ENCODE measurements around the gene FRS3. TPM values are rescaled to one million over a fixed set of nuclear protein-coding genes. Genes with fewer than 3 reads are reported as not detected.

Gene FRS3, protein sequence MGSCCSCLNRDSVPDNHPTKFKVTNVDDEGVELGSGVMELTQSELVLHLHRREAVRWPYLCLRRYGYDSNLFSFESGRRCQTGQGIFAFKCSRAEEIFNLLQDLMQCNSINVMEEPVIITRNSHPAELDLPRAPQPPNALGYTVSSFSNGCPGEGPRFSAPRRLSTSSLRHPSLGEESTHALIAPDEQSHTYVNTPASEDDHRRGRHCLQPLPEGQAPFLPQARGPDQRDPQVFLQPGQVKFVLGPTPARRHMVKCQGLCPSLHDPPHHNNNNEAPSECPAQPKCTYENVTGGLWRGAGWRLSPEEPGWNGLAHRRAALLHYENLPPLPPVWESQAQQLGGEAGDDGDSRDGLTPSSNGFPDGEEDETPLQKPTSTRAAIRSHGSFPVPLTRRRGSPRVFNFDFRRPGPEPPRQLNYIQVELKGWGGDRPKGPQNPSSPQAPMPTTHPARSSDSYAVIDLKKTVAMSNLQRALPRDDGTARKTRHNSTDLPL
- 1 to 10 TPM; 1.9 to 3.9 (median 3.7) TPM for total RNA-seq

DNA sequence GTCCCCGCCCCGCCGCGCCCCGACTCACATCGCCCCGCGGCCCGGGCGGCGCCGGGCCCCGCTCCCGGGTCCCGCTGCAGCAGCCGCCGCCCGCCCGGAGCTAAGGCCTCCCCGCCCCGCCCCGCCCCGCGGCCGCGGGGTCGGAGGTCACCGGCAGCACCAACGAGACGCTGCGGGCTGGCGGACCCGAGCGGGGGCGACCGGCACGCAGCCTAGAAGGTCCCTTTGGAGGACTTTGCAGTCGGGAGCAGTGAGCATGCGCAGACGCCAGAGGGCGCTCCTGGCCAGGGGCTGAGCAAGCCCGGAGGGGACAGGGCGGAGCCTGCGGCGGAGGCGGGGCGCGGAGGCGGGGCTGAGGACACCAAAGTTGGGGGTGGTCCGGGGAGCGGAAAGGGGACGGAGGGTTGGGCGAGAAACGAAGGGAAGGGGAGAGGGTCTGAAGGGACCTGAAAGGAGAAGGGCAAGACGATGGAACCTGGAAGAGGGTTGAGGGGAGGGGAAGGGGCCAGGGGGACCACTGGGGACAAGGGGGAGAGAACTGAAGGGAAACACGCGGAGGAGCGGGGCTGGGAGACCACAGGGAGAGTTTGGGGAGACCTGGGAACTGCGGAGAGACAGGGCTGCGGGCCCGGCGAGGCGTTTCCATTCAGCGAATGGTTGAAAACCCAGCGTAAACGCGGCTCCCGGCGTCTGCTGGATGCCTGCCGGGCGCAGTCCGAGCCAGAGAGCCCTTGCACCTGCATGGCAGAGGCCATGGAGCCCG, at the start of gene FRS3:
Gene FRS3, minus strand, starts transcription at position 113 of the 763 bp plus-strand sequence. CDS start 2,913 bp downstream, outside the sequence.
- peak; percentile 99 for DNase-seq (ENCODE audit: low spot score in 2 of 2)
- H3K27ac ChIP-seq: peak within 1 kb of the TSS; percentile 74
- TF ChIP-seq POLR2AphosphoS5 (IDR thresholded peaks at IDR 0.05) (peak in 2 of 3 donors; percentile 39 to 46), EP300 (IDR thresholded peaks at IDR 0.05) (no peak), POLR2A (IDR thresholded peaks at IDR 0.05) (peak in 1 of 2 donors; percentile 22)
- TF ChIP-seq, protein P1, sequence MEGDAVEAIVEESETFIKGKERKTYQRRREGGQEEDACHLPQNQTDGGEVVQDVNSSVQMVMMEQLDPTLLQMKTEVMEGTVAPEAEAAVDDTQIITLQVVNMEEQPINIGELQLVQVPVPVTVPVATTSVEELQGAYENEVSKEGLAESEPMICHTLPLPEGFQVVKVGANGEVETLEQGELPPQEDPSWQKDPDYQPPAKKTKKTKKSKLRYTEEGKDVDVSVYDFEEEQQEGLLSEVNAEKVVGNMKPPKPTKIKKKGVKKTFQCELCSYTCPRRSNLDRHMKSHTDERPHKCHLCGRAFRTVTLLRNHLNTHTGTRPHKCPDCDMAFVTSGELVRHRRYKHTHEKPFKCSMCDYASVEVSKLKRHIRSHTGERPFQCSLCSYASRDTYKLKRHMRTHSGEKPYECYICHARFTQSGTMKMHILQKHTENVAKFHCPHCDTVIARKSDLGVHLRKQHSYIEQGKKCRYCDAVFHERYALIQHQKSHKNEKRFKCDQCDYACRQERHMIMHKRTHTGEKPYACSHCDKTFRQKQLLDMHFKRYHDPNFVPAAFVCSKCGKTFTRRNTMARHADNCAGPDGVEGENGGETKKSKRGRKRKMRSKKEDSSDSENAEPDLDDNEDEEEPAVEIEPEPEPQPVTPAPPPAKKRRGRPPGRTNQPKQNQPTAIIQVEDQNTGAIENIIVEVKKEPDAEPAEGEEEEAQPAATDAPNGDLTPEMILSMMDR (IDR thresholded peaks at IDR 0.05): peak; percentile 83 to 93
- peaks cover 44% of the 10 kb centered on the region for H3K4me1 ChIP-seq
- H3K9me3 ChIP-seq: no peaks in the 10 kb centered on the region
- H3K27me3 ChIP-seq: no peaks in the 10 kb centered on the region
- peak within 1 kb of the TSS; percentile 89 for H3K4me3 ChIP-seq
- H3K36me3 ChIP-seq: peaks cover 15% of the 10 kb centered on the region
- WGBS: 2% methylated on average over 36 of the region's 73 CpGs

DNA sequence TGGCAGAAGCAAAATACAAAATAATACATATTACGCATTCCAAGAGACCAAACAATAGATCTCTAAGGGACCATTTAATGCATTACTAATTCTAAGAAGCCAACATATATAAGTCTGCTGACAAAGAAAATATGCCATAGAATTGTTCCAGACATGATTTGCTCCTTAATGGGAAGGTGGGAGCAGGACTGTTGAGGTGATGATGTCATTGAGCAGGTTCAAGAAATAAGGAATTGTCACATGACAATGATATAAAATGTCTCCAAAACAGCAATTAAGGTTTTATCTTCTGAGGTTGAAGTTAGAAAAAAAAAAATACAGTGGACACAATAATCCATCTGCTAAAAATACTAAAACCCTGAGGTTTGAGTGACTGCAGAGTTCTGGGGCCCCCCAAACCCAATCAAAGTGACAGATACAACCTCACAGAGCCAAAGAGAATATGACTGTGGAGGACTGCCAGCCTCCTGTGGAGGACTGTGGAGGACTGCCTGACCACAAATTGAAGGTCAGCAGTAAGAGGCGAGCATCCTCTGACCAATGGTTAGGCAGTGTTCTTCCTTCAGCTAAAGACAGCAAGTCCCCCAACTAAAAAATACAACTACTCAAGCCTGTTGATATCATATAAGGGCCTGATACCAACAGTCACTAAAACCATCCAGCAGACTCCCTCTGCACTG, 46.8 kb upstream of the FRS3 start:
- H3K27me3 ChIP-seq: no peaks in the 10 kb centered on the region
- H3K4me1 ChIP-seq: no peaks in the 10 kb centered on the region
- TF ChIP-seq EP300 (IDR thresholded peaks at IDR 0.05) (no peak), POLR2AphosphoS5 (IDR thresholded peaks at IDR 0.05) (no peak), POLR2A (IDR thresholded peaks at IDR 0.05) (no peak)
- TF ChIP-seq, protein P1 (IDR thresholded peaks at IDR 0.05): no peak
- H3K9me3 ChIP-seq: no peaks in the 10 kb centered on the region
- H3K27ac ChIP-seq: no peak overlapping the region
- no peak for DNase-seq (ENCODE audit: low spot score in 2 of 2)
- H3K4me3 ChIP-seq: no peak overlapping the region
- no peaks in the 10 kb centered on the region for H3K36me3 ChIP-seq
- 94% methylated on average over 2 of the region's 2 CpGs for WGBS

DNA sequence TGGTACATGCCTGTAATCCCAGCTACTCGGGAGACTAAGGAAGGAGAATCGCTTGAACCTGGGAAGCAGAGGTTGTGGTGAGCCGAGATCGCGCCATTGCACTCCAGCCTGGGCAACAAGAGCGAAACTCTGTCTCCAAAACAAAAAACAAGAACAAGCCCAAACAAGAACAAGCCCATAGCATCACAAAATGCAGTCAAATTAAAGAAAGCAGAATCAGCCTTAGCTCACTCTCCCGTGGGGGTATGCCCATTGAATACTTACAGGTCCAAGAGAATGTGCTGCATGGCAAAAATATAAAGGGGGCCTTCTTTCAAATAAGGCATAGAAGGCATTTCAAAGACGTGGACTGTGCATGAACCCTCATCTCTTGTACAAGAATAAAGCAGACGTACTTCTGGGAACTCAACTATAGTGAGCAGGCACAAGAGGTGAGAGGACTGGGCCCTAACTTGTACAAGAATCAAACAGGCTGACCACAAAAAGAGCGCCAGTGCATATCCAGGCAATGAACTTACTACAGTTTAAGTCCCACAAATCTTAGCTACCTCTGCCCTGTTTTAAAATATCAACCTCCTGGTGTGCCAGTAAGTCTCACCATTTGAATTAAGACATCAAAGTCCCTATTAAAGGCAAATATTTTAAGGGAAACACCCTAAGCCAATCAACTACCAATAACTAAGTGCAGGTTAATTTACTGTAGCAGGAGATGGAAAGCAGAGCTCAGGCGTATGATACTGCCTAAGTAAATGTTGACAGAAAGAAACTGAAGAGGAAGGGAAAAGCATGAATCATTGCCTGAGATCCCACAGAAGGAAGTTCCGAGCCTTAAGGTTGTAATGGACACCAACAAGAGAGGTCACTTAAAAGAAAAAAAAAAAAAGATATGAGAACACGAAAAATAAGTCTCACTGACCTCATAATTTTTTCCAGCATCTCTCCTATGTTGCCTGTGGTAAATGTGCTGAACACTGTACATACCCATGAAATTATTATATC, 45.2 kb upstream of the FRS3 start:
- no peaks in the 10 kb centered on the region for H3K36me3 ChIP-seq
- 88% methylated on average over 13 of the region's 13 CpGs for WGBS
- TF ChIP-seq, protein P1 (IDR thresholded peaks at IDR 0.05): no peak
- TF ChIP-seq EP300 (IDR thresholded peaks at IDR 0.05) (no peak), POLR2AphosphoS5 (IDR thresholded peaks at IDR 0.05) (no peak), POLR2A (IDR thresholded peaks at IDR 0.05) (no peak)
- no peaks in the 10 kb centered on the region for H3K27me3 ChIP-seq
- H3K27ac ChIP-seq: no peak overlapping the region
- DNase-seq (ENCODE audit: low spot score in 2 of 2): no peak
- H3K4me3 ChIP-seq: no peak overlapping the region
- no peaks in the 10 kb centered on the region for H3K9me3 ChIP-seq
- no peaks in the 10 kb centered on the region for H3K4me1 ChIP-seq

DNA sequence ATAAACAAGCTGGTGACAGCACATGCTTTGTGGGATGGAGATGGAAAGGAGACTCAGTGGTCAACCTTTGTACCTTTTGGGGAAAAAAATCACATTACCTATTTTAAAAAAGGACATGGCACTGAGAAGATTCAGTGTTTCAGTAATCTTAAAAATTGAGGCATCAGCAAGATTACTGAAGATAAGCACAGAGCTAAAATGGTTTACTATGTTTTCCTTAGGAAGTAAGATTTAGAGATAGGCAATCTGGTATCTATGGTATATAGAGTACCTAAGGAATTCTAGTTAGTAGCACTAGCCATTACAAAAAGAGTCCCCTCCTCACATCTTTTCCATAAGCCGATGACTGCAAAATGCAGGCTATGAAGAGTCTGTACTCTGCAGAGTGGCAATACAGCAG, 43.5 kb upstream of the FRS3 start:
- WGBS: 94% methylated on average over 1 of the region's 1 CpG
- TF ChIP-seq, protein P1 (IDR thresholded peaks at IDR 0.05): no peak
- TF ChIP-seq POLR2A (IDR thresholded peaks at IDR 0.05) (no peak), POLR2AphosphoS5 (IDR thresholded peaks at IDR 0.05) (no peak), EP300 (IDR thresholded peaks at IDR 0.05) (no peak)
- H3K9me3 ChIP-seq: no peaks in the 10 kb centered on the region
- H3K27me3 ChIP-seq: no peaks in the 10 kb centered on the region
- no peak overlapping the region for H3K27ac ChIP-seq
- no peaks in the 10 kb centered on the region for H3K4me1 ChIP-seq
- H3K36me3 ChIP-seq: no peaks in the 10 kb centered on the region
- H3K4me3 ChIP-seq: no peak overlapping the region
- DNase-seq (ENCODE audit: low spot score in 2 of 2): no peak
